Epithelial cell of proximal tubule (primary cell): ENCODE measurements around the gene TNS4. TPM values are rescaled to one million over a fixed set of nuclear protein-coding genes. Genes with fewer than 3 reads are reported as not detected.

Experiments used
- DNase-seq: peaks from one replicate; pipeline ENCODE4 v3.0.0-alpha.2; 2011; ENCODE audit warnings: low read depth
- H3K4me3 ChIP-seq: 2 replicates; pipeline ENCODE4 v1.5.1; 2011; ENCODE audit warnings: low read depth, mild to moderate bottlenecking, low read length
- total RNA-seq: library from RNA; depleted of rRNA; stranded (reverse); fragments of >200 nt; gene quantifications from 2 replicates; pipeline ENCODE4 v1.2.3, GENCODE V29; 2015
- TF ChIP-seq, protein P1 (sequence below): conservative IDR thresholded peaks from 2 replicates; pipeline ENCODE4 v1.5.1; 2012; ENCODE audit warnings: low read depth, mild to moderate bottlenecking, low read length

Gene TNS4
- total RNA-seq, 1 donor from 2014 or later: not detected

DNA sequence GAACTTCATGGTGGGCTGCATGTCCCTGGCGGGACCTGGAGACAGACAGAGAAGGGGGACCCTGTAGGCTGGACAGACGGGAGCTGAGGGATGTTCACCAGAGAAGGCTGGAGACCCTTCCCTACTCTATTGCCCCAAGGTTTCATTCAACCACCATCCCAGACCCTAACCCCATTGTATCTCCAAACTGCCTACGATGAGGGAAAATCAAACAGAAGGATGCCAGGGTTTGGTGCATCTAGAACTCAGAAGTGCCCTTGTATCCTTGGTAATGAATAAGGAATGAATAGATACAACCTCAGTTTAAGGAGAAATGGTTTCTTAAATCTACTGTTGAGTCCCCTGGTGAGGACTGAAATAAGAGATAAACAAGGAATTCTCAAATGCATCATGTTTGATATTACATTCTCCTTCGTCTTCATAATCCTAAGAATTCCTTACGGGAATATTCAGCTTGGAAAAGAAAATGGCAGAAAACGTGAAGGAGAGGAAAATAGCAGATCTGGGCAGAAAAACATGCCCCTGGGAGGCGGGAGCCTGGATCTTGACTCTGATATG is 16.4 kb downstream of the TNS4 start:
- TF ChIP-seq, protein P1, sequence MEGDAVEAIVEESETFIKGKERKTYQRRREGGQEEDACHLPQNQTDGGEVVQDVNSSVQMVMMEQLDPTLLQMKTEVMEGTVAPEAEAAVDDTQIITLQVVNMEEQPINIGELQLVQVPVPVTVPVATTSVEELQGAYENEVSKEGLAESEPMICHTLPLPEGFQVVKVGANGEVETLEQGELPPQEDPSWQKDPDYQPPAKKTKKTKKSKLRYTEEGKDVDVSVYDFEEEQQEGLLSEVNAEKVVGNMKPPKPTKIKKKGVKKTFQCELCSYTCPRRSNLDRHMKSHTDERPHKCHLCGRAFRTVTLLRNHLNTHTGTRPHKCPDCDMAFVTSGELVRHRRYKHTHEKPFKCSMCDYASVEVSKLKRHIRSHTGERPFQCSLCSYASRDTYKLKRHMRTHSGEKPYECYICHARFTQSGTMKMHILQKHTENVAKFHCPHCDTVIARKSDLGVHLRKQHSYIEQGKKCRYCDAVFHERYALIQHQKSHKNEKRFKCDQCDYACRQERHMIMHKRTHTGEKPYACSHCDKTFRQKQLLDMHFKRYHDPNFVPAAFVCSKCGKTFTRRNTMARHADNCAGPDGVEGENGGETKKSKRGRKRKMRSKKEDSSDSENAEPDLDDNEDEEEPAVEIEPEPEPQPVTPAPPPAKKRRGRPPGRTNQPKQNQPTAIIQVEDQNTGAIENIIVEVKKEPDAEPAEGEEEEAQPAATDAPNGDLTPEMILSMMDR: no peak
- no peak for DNase-seq
- no peak overlapping the region for H3K4me3 ChIP-seq

DNA sequence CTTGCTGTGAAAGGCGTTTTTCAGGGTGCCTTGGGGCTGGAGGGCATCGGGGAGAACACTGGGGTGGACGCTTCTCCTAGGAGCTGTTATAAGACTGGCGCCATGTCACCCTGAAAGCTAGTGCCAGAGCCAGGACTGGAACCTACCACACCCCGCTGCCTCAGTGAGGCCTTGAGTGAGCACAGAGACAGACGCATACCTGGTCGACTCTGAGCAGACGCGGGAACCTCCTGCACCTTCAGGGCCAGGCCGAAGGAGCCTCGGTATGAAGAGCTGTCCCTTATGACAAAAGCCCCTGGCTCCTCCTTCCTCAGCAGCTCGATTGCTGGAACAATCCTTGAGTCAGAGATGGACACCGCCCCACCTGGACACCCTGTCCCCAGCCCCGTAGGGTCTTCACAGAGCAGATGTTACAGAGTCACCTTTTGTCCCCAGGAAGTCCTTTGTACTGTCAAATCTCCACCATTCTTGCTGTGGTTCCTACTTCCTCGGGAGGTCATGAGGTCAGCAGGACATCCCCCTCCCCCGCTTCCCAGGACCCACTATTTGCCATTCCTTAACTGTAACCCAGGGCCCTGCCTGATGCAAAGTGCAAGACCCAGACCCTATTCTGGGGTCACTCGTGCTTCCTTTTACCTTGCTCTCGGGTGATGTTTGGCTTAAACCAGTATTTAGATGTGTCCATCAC is 17.0 kb downstream of the TNS4 start:
- no peak overlapping the region for H3K4me3 ChIP-seq
- DNase-seq: no peak
- TF ChIP-seq, protein P1: no peak

DNA sequence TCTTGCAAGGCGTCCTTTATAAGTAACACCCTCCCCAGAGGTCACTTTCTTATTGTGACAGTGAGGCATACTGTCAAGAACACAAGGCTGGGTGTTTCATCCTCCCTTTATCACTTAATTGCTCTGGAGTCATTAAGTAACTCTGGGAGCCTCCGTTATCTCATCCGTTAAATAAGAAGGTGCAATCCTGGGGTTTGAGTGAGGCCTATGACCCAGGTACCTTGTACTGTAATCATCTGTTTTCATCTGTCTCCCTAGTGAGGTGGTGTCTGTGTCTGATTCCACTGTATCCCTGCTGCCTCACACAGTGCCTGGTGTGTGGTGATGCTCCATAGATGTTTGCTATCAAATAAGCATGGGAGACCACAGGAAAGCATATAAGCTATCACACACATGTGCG is 17.7 kb downstream of the TNS4 start:
- TF ChIP-seq, protein P1: no peak
- no peak for DNase-seq

DNA sequence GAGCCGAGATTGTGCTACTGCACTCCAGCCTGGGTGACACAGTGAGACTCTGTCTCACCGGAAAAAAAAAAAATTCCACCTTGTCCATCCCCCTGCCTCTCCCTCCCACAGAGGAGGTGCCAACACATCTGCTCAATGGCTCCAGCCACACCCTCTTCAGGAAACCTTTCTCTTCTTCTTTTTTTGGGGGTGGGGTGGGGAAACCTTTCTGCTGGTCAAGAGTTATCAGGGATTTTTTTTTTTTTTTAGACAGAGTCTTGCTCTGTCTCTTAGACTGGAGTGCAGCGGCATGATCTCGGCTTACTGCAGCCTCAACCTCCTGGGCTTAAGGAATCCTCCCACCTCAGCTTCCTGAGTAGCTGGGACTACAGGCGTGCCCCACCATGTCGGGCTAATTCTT is 18.7 kb downstream of the TNS4 start:
- no peak overlapping the region for H3K4me3 ChIP-seq
- DNase-seq: no peak
- TF ChIP-seq, protein P1: no peak

More for the DNA sequence above, 17.7 kb downstream of the TNS4 start:
- no peak overlapping the region for H3K4me3 ChIP-seq

DNA sequence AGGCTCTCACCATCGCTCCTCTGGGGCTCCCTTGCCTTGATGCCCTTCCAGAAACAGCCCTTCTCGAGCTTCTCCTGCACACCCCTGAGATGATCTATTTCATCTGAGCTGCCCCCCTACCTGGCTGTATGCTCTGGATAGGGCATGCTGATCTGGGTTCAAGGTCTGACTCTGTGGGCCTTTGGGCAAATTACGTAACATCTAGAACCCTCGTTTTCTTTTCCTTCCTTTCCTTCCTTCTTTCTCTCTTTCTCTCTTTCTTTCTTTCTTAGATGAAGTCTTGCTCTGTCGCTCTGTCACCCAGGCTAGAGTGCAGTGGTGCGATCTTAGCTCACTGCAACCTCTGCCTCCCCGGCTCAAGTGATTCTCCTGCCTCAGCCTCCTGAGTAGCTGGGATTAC is 20.3 kb downstream of the TNS4 start:
- no peak for DNase-seq
- no peak overlapping the region for H3K4me3 ChIP-seq
- TF ChIP-seq, protein P1: no peak

DNA sequence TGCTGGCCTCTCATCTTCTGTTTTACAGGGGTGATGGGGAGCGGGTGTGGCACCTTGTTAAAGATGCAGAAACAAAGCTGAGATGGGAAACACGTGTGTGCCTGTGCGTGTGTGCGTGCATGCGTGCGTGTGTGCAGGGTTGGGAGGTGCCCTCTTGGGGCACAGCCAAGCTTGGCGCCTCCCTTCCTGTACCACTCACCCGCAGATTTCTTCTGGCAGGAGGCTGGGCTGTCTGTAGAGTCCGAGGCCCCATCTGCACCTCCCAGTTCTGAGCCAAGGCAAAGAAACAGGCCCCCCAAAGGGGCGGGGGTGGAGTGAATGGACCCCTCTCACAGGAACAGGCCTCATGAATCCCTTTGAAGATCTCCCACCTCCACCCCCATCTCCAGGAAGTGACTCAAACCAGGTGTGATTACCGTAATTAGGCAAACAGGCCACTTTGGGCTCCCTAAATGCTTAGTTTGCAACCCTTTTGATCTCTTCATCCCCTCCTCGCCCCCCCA is 20.9 kb downstream of the TNS4 start:
- H3K4me3 ChIP-seq: no peak overlapping the region
- TF ChIP-seq, protein P1: no peak
- DNase-seq: no peak
